ENCODE data around the gene ZCCHC24. TPM values are rescaled to one million over a fixed set of nuclear protein-coding genes. Genes with fewer than 3 reads are reported as not detected.

Gene ZCCHC24
- total and polyA plus RNA-seq, 2 of the 8 experiments (the other 6 are each of a cell fraction or from before 2014, with no cell fraction given), result 3.9 to 6.9 TPM

- no peak overlapping the region for H3K9ac ChIP-seq (replicated peaks in 1 of 4; ENCODE audit: extremely low read depth in 1 of 4, low read depth in 3 of 4, low read length in 3 of 4)
- POLR2A ChIA-PET (ENCODE audit: partially characterized antibody), result interaction anchor here (1.0 kb wide), 1 partner anchor 10 kb away, joined by 3 read pairs; no protein-coding TSS in a partner anchor
- H3K79me1 ChIP-seq (ENCODE audit: low read depth, low read length), result peaks cover 2% of the 10 kb centered on the region; the same call in 1 of the 2 replicates
- DNase-seq (ENCODE audit: low read depth in 1 of 2, low spot score in 2 of 2) (peak in 1 of 2 experiments; percentile 27), FAIRE-seq (no peak)
- no peak overlapping the region for H3K18ac ChIP-seq (ENCODE audit: extremely low read depth, low read length)
- H4K5ac ChIP-seq (ENCODE audit: insufficient read length, low read depth, low read length), result no peak overlapping the region
- no peaks in the 10 kb centered on the region for H3K27me3 ChIP-seq (replicated peaks in 1 of 4; ENCODE audit: control insufficient read depth in 3 of 4, extremely low read depth in 1 of 4, insufficient read depth in 3 of 4, low read length in 3 of 4)
- H2AK5ac ChIP-seq (ENCODE audit: low read depth, low read length), result no peak overlapping the region
- no peaks in the 10 kb centered on the region for H3K79me2 ChIP-seq (ENCODE audit: control insufficient read depth in 1 of 2, insufficient read depth in 2 of 2, low read length in 2 of 2)
- no peak overlapping the region for H4K91ac ChIP-seq (replicated peaks; ENCODE audit: insufficient read length, low read length)
- CTCF ChIA-PET (ENCODE audit: partially characterized antibody), result interaction anchor here (0.7 to 6.0 kb wide), 3 partner anchors 10 to 58 kb away, joined by 4 to 50 read pairs (median 6); partner anchors contain the start of gene PPIF
- no peak overlapping the region for H2BK15ac ChIP-seq (ENCODE audit: low read length)
- H4K20me1 ChIP-seq (replicated peaks in 1 of 2; ENCODE audit: control insufficient read depth in 1 of 2, insufficient read depth in 2 of 2, low read length in 2 of 2), result peaks cover 0 to 8% of the 10 kb centered on the region in 2 experiments
- no peak overlapping the region for H2BK20ac ChIP-seq (ENCODE audit: low read length)
- H3K9me3 ChIP-seq (ENCODE audit: insufficient read depth in 2 of 2, low read depth in 1 of 2, low read length in 1 of 2), result no peaks in the 10 kb centered on the region; a peak in 1 of 4 replicates
- H2BK12ac ChIP-seq (ENCODE audit: low read depth, low read length), result no peak overlapping the region
- no peaks in the 10 kb centered on the region; a peak in 1 of 7 replicates for H3K4me1 ChIP-seq (replicated peaks in 1 of 4; ENCODE audit: control insufficient read depth in 3 of 4, insufficient read depth in 4 of 4, low read length in 3 of 4)
- no peak overlapping the region for H3K23ac ChIP-seq (ENCODE audit: insufficient read length)
- H3K14ac ChIP-seq (ENCODE audit: insufficient read length), result no peak overlapping the region
- no peak overlapping the region for H2AFZ ChIP-seq (ENCODE audit: low read length)
- no peaks in the 10 kb centered on the region for H3K23me2 ChIP-seq (ENCODE audit: low read depth, low read length)
- no peak overlapping the region for H3K4me3 ChIP-seq (ENCODE audit: extremely low read depth in 1 of 4, insufficient read depth in 2 of 4, low read depth in 3 of 4, low read length in 4 of 4)
- H2BK120ac ChIP-seq (replicated peaks; ENCODE audit: low read depth, low read length), result no peak overlapping the region
- no peak overlapping the region for H4K8ac ChIP-seq (ENCODE audit: extremely low read depth, insufficient read depth, low read length)
- H3K4me2 ChIP-seq (ENCODE audit: insufficient read depth in 1 of 2, low read depth in 2 of 2, low read length in 2 of 2), result no peak overlapping the region
- no peak overlapping the region for H3K27ac ChIP-seq (ENCODE audit: low read depth, low read length)
- H3K56ac ChIP-seq (replicated peaks; ENCODE audit: insufficient read length, low read depth, low read length), result no peak overlapping the region
- H3K36me3 ChIP-seq (ENCODE audit: control insufficient read depth in 2 of 4, insufficient read depth in 4 of 4, low read length in 3 of 4), result peaks cover 14 to 43% (median 35%) of the 10 kb centered on the region in 4 experiments
- no peak overlapping the region for H2BK5ac ChIP-seq (ENCODE audit: low read depth, low read length)
- H3K4ac ChIP-seq (replicated peaks; ENCODE audit: insufficient read length, low read depth, low read length), result no peak overlapping the region
- 88% methylated on average over 5 of the region's 5 CpGs; no CpG with 5 or more reads in 1 of the 2 experiments for WGBS, 2 experiments (ENCODE audit: extremely low coverage in 1 of 2, insufficient coverage in 1 of 2, insufficient read length in 1 of 2, insufficient replicate concordance in 2 of 2, low coverage in 1 of 2, low lambda C conversion rate in 2 of 2, missing lambda C conversion rate in 1 of 2)
- no peak for TF ChIP-seq KDM5A (IDR thresholded peaks at IDR 0.05; ENCODE audit: low read length)
- TF ChIP-seq NANOG (IDR thresholded peaks at IDR 0.05; ENCODE audit: insufficient read depth, low read depth, low read length, poor library complexity, severe bottlenecking), result no peak
- no peak for TF ChIP-seq TEAD4 (IDR thresholded peaks at IDR 0.05; ENCODE audit: low read depth, low read length)
- no peak for TF ChIP-seq BRCA1 (IDR thresholded peaks at IDR 0.05; ENCODE audit: low read depth, low read length)
- no peak for TF ChIP-seq TAF1 (IDR thresholded peaks at IDR 0.05; ENCODE audit: low read depth, low read length)
- TF ChIP-seq EP300 (IDR thresholded peaks at IDR 0.05; ENCODE audit: borderline replicate concordance in 1 of 2, low read depth in 2 of 2, low read length in 2 of 2), result no peak
- no peak for TF ChIP-seq ZNF274 (IDR thresholded peaks at IDR 0.05; ENCODE audit: borderline replicate concordance, extremely low read depth, low read length)
- TF ChIP-seq BACH1 (IDR thresholded peaks at IDR 0.05; ENCODE audit: low read length), result no peak
- TF ChIP-seq JUND (IDR thresholded peaks at IDR 0.05; ENCODE audit: low read length), result no peak
- TF ChIP-seq NRF1 (IDR thresholded peaks at IDR 0.05; ENCODE audit: low read depth, low read length), result no peak
- no peak for TF ChIP-seq SP2 (IDR thresholded peaks at IDR 0.05; ENCODE audit: low read length)
- TF ChIP-seq, protein P1, sequence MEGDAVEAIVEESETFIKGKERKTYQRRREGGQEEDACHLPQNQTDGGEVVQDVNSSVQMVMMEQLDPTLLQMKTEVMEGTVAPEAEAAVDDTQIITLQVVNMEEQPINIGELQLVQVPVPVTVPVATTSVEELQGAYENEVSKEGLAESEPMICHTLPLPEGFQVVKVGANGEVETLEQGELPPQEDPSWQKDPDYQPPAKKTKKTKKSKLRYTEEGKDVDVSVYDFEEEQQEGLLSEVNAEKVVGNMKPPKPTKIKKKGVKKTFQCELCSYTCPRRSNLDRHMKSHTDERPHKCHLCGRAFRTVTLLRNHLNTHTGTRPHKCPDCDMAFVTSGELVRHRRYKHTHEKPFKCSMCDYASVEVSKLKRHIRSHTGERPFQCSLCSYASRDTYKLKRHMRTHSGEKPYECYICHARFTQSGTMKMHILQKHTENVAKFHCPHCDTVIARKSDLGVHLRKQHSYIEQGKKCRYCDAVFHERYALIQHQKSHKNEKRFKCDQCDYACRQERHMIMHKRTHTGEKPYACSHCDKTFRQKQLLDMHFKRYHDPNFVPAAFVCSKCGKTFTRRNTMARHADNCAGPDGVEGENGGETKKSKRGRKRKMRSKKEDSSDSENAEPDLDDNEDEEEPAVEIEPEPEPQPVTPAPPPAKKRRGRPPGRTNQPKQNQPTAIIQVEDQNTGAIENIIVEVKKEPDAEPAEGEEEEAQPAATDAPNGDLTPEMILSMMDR (IDR thresholded peaks at IDR 0.05; ENCODE audit: control extremely low read depth in 1 of 3, insufficient read depth in 1 of 3, low read depth in 1 of 3, low read length in 3 of 3), result no peak
Measured at GRCh38 chr10:79356104-79356503, 89.3 kb downstream of the ZCCHC24 start.
